Endothelial cell (in vitro differentiated cells): ENCODE results near the gene BCAP31. TPM values are rescaled to one million over a fixed set of nuclear protein-coding genes. Genes with fewer than 3 reads are reported as not detected.

Source experiments
- DNase-seq: peaks from one replicate; pipeline ENCODE4 v3.0.0; 2021; ENCODE audit warnings: low spot score
- H3K27ac Mint-ChIP-seq: one replicate; pipeline ENCODE4 v1.8.0; 2021; ENCODE audit warnings: mixed read lengths, inconsistent platforms; ENCODE audit not compliant: unreplicated experiment
- H3K27me3 Mint-ChIP-seq: one replicate; pipeline ENCODE4 v1.8.0; 2021; ENCODE audit warnings: mild to moderate bottlenecking, moderate library complexity, mixed read lengths, inconsistent platforms; ENCODE audit not compliant: unreplicated experiment
- H3K36me3 Mint-ChIP-seq: one replicate; pipeline ENCODE4 v1.8.0; 2021; ENCODE audit warnings: mild to moderate bottlenecking, low read depth, mixed read lengths, inconsistent platforms; ENCODE audit not compliant: unreplicated experiment
- H3K4me1 Mint-ChIP-seq: one replicate; pipeline ENCODE4 v1.8.0; 2021; ENCODE audit warnings: mild to moderate bottlenecking, mixed read lengths, inconsistent platforms; ENCODE audit not compliant: unreplicated experiment
- H3K4me3 Mint-ChIP-seq: one replicate; pipeline ENCODE4 v1.8.0; 2021; ENCODE audit warnings: mild to moderate bottlenecking, mixed read lengths, inconsistent platforms; ENCODE audit not compliant: unreplicated experiment
- H3K9me3 Mint-ChIP-seq: one replicate; pipeline ENCODE4 v1.8.0; 2021; ENCODE audit warnings: mixed read lengths, inconsistent platforms; ENCODE audit not compliant: unreplicated experiment
- total RNA-seq: library from RNA; stranded (reverse); fragmentation: NEBNext Ultra II Directional; extraction: Animal tissue kit (Norgen Biotek cat#: 25700); gene quantifications from one replicate; pipeline ENCODE4 v1.2.1, GENCODE V29; 2021; ENCODE audit not compliant: unreplicated experiment
- TF ChIP-seq, protein P1 (sequence below): fragments of 200-600 bp; sonication (generic); IDR thresholded peaks from one replicate; pipeline ENCODE4 v1.5.0; 2021; ENCODE audit warnings: antibody characterized with exemption; ENCODE audit not compliant: unreplicated experiment

BCAP31 gene
- total RNA-seq, 1 donor from 2014 or later, result 282 TPM

DNA sequence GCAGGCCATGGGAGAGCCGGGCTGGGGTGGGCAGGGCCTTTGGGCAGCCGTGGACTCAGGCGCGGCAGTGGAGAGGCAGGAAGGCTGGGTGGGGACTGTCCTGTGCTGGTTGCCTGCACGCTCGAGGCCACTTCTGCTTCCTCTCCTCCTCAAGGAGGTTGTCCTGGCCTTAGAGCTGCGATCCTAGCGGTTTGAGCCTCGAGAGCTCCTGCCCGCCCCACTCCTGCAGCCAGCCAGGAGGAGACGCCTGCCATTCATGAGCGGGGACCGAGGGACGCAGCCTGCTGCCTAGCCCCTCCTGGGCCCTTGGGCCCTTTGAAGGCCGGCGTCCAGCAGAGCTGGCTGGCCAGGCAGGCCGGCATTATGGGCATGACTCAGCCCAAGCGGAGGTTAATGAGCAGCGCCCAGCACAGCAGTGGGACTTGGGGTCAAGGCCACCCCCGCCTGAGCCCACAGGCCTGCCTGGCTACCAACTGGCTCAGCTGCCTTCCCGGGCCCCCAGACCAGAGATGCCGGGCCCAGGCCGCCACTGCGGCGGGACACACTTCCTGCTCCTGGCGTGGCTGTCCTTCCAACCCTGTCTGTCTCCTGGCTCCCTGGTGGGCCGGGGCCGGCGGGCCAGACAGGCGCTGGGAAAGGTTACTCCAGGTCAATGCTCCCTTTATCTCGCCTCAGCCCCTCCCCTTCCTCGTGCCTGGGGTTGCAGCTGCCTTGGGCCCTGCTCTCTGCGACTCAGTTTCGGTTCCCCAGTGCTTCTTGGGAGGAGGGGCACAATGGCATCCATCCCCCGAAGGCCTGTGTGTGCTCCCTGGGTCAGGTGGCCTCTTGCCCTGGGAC, 2.3 kb upstream of the BCAP31 start:
- Mint-ChIP-seq H3K4me1 (peaks cover 16% of the 10 kb centered on the region), H3K27ac (no peak overlapping the region), H3K27me3 (peaks cover 9% of the 10 kb centered on the region), H3K36me3 (peaks cover 14% of the 10 kb centered on the region), H3K4me3 (no peak overlapping the region), H3K9me3 (no peaks in the 10 kb centered on the region)
- peak; percentile 47 for DNase-seq
- TF ChIP-seq, protein P1, sequence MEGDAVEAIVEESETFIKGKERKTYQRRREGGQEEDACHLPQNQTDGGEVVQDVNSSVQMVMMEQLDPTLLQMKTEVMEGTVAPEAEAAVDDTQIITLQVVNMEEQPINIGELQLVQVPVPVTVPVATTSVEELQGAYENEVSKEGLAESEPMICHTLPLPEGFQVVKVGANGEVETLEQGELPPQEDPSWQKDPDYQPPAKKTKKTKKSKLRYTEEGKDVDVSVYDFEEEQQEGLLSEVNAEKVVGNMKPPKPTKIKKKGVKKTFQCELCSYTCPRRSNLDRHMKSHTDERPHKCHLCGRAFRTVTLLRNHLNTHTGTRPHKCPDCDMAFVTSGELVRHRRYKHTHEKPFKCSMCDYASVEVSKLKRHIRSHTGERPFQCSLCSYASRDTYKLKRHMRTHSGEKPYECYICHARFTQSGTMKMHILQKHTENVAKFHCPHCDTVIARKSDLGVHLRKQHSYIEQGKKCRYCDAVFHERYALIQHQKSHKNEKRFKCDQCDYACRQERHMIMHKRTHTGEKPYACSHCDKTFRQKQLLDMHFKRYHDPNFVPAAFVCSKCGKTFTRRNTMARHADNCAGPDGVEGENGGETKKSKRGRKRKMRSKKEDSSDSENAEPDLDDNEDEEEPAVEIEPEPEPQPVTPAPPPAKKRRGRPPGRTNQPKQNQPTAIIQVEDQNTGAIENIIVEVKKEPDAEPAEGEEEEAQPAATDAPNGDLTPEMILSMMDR, result no peak

DNA sequence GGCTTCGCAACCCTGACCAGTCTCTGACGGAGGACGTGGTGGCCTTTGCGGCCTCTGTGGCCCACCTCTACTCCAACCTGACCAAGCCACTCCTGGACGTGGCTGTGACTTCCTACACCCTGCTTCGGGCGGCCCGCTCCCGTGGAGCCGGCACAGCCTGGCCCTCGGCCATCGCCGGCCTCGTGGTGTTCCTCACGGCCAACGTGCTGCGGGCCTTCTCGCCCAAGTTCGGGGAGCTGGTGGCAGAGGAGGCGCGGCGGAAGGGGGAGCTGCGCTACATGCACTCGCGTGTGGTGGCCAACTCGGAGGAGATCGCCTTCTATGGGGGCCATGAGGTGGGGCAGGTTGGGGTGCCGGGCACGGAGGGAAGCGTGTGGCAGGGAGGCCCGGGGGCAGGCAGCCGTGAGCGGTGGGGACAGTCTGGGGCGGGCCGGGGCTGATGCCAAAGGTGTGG, 1.7 kb upstream of the BCAP31 start:
- peaks cover 9% of the 10 kb centered on the region for H3K27me3 Mint-ChIP-seq
- no peak for DNase-seq
- H3K9me3 Mint-ChIP-seq, result no peaks in the 10 kb centered on the region
- H3K4me3 Mint-ChIP-seq, result no peak overlapping the region
- H3K36me3 Mint-ChIP-seq, result peaks cover 10% of the 10 kb centered on the region
- H3K27ac Mint-ChIP-seq, result peak overlapping the region; percentile 67
- TF ChIP-seq, protein P1, result no peak
- H3K4me1 Mint-ChIP-seq, result peaks cover 16% of the 10 kb centered on the region

DNA sequence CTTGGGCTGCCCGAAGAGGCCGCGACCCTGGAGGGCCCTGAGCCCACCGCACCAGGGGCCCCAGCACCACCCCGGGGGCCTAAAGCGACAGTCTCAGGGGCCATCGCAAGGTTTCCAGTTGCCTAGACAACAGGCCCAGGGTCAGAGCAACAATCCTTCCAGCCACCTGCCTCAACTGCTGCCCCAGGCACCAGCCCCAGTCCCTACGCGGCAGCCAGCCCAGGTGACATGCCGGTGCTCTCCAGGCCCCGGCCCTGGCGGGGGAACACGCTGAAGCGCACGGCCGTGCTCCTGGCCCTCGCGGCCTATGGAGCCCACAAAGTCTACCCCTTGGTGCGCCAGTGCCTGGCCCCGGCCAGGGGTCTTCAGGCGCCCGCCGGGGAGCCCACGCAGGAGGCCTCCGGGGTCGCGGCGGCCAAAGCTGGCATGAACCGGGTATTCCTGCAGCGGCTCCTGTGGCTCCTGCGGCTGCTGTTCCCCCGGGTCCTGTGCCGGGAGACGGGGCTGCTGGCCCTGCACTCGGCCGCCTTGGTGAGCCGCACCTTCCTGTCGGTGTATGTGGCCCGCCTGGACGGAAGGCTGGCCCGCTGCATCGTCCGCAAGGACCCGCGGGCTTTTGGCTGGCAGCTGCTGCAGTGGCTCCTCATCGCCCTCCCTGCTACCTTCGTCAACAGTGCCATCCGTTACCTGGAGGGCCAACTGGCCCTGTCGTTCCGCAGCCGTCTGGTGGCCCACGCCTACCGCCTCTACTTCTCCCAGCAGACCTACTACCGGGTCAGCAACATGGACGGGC, 1.0 kb upstream of the BCAP31 start:
- TF ChIP-seq, protein P1, result no peak
- peak overlapping the region; percentile 67 for H3K27ac Mint-ChIP-seq
- H3K9me3 Mint-ChIP-seq, result no peaks in the 10 kb centered on the region
- H3K27me3 Mint-ChIP-seq, result peaks cover 12% of the 10 kb centered on the region
- H3K36me3 Mint-ChIP-seq, result peaks cover 6% of the 10 kb centered on the region
- no peak for DNase-seq
- peaks cover 16% of the 10 kb centered on the region for H3K4me1 Mint-ChIP-seq
- no peak overlapping the region for H3K4me3 Mint-ChIP-seq

GRCh38 chrX:153723351-153724251, 586 bp downstream of the BCAP31 start:
- Mint-ChIP-seq H3K27ac (peak overlapping the region; percentile 84), H3K4me3 (peak overlapping the region; percentile 93), H3K36me3 (peaks cover 6% of the 10 kb centered on the region), H3K9me3 (no peaks in the 10 kb centered on the region), H3K4me1 (peaks cover 16% of the 10 kb centered on the region), H3K27me3 (peaks cover 12% of the 10 kb centered on the region)
- TF ChIP-seq, protein P1, result no peak
- DNase-seq, result peak; percentile 42
